Adipocyte (in vitro differentiated cells): ENCODE data around the gene TMEM61.
"Not testable (repeated sequence)": the region's sequence is repeated elsewhere in the genome, so short reads cannot be mapped to it uniquely, and the experiment has no call there.

Experiments
- DNase-seq: peaks from one replicate; pipeline ENCODE4 v3.0.0-alpha.2; 2015; ENCODE audit warnings: low read depth
- H3K27me3 ChIP-seq: replicated peaks from 2 replicates; pipeline ENCODE4 v1.7.0; 2013; ENCODE audit warnings: mild to moderate bottlenecking, low read length, moderate library complexity; ENCODE audit not compliant: control insufficient read depth, insufficient read depth
- H3K36me3 ChIP-seq: 2 replicates; pipeline ENCODE4 v1.7.0; 2013; ENCODE audit warnings: low read length, mild to moderate bottlenecking, moderate library complexity; ENCODE audit not compliant: control insufficient read depth, insufficient read depth, severe bottlenecking
- H3K4me1 ChIP-seq: 2 replicates; pipeline ENCODE4 v1.7.0; 2013; ENCODE audit warnings: mild to moderate bottlenecking, low read length, moderate library complexity; ENCODE audit not compliant: control insufficient read depth, insufficient read depth
- H3K4me3 ChIP-seq: 2 replicates; pipeline ENCODE4 v1.7.0; 2013; ENCODE audit warnings: mild to moderate bottlenecking, low read length, moderate library complexity
- H3K9ac ChIP-seq: 2 replicates; pipeline ENCODE4 v1.7.0; 2013; ENCODE audit warnings: mild to moderate bottlenecking, low read length, moderate library complexity
- H3K9me3 ChIP-seq: 2 replicates; pipeline ENCODE4 v1.7.0; 2013; ENCODE audit warnings: mild to moderate bottlenecking, low read length, moderate library complexity; ENCODE audit not compliant: control insufficient read depth

TMEM61 gene

GRCh38 chr1:54963829-54964228 is 16.6 kb upstream of the TMEM61 start:
- H3K4me1 ChIP-seq, H3K27me3 ChIP-seq, H3K9me3 ChIP-seq, DNase-seq, H3K4me3 ChIP-seq, H3K9ac ChIP-seq, H3K36me3 ChIP-seq: not testable (repeated sequence)

DNA sequence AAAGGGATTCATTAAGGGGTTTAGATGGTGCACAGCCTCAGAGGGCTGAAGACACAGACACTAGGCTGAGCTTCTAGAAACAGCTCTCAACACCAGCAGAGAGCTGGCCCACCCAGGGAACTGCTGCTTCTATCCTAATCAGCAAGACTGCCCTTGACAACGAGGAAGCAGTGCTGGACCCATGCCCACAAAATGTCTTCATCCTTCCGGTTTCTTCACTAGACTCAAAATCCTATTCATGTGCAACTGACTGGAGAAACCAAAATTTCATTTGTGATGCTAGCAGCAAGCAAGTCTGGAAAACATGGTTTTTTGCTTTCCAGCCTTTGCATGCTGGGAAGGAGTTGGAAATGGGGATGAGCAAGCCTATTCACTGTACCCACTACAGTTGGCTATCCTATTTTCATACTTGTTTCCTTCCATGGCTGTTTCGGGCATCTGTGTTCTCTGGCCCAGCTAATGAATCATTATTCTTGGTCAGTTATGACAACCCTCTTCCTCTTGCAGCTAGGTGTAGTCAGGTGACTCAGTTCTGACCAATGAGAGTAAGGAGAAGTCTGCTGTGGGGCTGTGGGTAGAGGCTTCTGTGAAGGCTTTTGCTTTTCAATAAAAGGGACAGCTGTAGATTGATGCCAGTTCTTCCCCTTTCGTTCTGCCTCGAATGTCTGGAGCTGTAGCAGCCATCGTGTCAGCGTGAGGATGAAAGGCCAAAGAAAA is 14.6 kb upstream of the TMEM61 start:
- Histone ChIP-seq H3K9me3 (no peaks in the 10 kb centered on the region), H3K4me1 (peaks cover 8% of the 10 kb centered on the region), H3K4me3 (no peak overlapping the region), H3K9ac (peak overlapping the region; percentile 10), H3K36me3 (no peaks in the 10 kb centered on the region), H3K27me3 (no peaks in the 10 kb centered on the region)
- DNase-seq: peak; percentile 34

GRCh38 chr1:54967372-54967771 is 13.1 kb upstream of the TMEM61 start:
- no peak for DNase-seq
- Histone ChIP-seq H3K4me1 (peaks cover 8% of the 10 kb centered on the region), H3K9me3 (no peaks in the 10 kb centered on the region), H3K36me3 (no peaks in the 10 kb centered on the region), H3K9ac (no peak overlapping the region), H3K4me3 (no peak overlapping the region), H3K27me3 (no peaks in the 10 kb centered on the region)

DNA sequence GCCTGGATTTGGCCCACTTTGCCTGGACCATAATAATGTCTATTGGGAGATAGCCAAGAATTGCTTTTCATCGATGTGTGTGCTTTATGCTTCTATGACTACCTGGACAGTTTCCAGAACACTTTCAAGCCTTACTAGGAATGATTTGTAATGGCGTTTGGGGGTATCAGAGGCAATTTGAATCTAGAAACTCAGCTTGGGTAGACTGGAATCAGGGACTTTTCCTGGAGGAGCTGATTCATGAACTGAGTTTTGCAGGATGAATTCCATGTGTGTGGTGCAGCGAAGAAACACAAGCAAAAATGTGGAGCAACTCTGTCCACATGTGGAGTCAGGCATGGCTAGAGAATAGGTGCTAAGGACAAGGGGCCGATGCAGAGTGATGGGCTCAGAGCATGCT is 11.9 kb upstream of the TMEM61 start:
- Histone ChIP-seq H3K9me3 (no peaks in the 10 kb centered on the region), H3K4me1 (peaks cover 17% of the 10 kb centered on the region)

GRCh38 chr1:54969879-54970278 is 10.5 kb upstream of the TMEM61 start:
- no peaks in the 10 kb centered on the region for H3K9me3 ChIP-seq
- no peak for DNase-seq
- no peaks in the 10 kb centered on the region for H3K36me3 ChIP-seq

More for the DNA sequence above, 11.9 kb upstream of the TMEM61 start:
- no peak overlapping the region for H3K4me3 ChIP-seq
- H3K9ac ChIP-seq: no peak overlapping the region
- H3K36me3 ChIP-seq: no peaks in the 10 kb centered on the region
- no peaks in the 10 kb centered on the region for H3K27me3 ChIP-seq
- no peak for DNase-seq

DNA sequence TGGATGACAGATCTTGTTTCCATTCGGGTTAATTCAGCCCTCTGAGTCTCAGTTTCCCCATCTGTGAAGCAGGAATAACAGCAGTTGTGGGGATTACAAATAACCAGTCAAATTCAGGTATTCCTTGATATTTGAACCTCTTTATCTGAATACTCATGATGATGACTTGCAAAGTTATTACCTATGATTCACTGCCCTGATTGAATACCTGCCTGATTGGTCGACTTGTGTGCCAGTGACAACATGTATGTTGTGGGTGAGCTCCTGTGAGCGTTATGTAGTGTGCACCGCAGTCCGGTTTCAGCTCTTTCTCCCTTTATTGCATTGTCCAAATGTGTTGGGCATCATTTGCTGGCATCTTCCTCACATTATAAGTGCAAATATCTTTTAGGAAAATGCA is 9.5 kb upstream of the TMEM61 start:
- no peak for DNase-seq
- Histone ChIP-seq H3K4me1 (peaks cover 15% of the 10 kb centered on the region), H3K27me3 (no peaks in the 10 kb centered on the region), H3K9ac (no peak overlapping the region), H3K4me3 (no peak overlapping the region), H3K36me3 (no peaks in the 10 kb centered on the region), H3K9me3 (no peaks in the 10 kb centered on the region)

More at GRCh38 chr1:54969879-54970278, 10.5 kb upstream of the TMEM61 start:
- no peak overlapping the region for H3K9ac ChIP-seq
- H3K27me3 ChIP-seq: no peaks in the 10 kb centered on the region
- peaks cover 21% of the 10 kb centered on the region for H3K4me1 ChIP-seq
- no peak overlapping the region for H3K4me3 ChIP-seq

- no peak for DNase-seq
- Histone ChIP-seq H3K4me3 (no peak overlapping the region), H3K36me3 (no peaks in the 10 kb centered on the region), H3K27me3 (no peaks in the 10 kb centered on the region), H3K4me1 (peaks cover 13% of the 10 kb centered on the region), H3K9ac (no peak overlapping the region), H3K9me3 (no peaks in the 10 kb centered on the region)
These were observed 9.1 kb upstream of the TMEM61 start for GRCh38 chr1:54971317-54971791.

- Histone ChIP-seq H3K9me3 (no peaks in the 10 kb centered on the region), H3K4me1 (peaks cover 13% of the 10 kb centered on the region), H3K9ac (no peak overlapping the region), H3K4me3 (no peak overlapping the region), H3K36me3 (no peaks in the 10 kb centered on the region), H3K27me3 (no peaks in the 10 kb centered on the region)
- DNase-seq: no peak
These were observed 8.0 kb upstream of the TMEM61 start for GRCh38 chr1:54972436-54972835.

- Histone ChIP-seq H3K27me3 (peaks cover 4% of the 10 kb centered on the region), H3K36me3 (no peaks in the 10 kb centered on the region), H3K4me1 (peaks cover 13% of the 10 kb centered on the region), H3K9ac (peak overlapping the region; percentile 18), H3K4me3 (no peak overlapping the region), H3K9me3 (no peaks in the 10 kb centered on the region)
- DNase-seq: peak; percentile 83
These were observed 7.1 kb upstream of the TMEM61 start for GRCh38 chr1:54973205-54973921.

DNA sequence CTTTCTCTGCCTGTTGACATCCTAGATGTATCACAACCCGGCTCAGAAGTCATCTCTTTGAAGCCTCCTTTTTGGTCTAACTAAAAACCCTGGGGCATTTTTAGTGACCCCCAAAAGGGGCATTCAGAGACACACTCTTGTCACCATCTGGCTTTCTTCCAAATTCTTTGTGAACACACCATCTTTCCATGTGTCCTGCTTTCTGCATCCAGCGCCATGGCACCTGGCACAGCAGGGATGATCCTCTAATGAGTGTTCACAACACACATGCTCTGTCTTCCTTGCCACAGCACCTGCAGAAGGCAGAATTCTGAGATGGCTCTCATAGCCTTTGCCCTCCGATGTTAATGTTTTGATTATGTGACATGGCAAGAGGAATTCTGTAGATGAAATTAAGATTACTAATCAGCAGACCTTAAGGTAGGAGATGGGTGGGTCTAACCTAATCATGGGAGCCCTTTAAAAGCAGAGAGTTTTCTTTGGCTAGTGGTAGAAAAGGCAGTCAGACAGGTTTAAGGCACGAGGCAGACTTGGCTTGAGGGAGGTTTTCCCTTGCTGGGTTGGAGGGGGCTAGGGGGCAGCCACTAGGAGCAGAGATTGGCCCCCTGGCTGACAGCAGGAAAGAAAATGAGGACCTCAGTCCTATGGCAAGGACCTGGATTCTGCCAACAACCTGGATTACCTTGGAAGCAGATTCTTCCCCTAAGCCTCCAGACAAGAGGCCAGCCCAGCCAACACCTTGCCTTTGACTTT is 4.9 kb upstream of the TMEM61 start:
- DNase-seq: no peak
- Histone ChIP-seq H3K27me3 (peaks cover 9% of the 10 kb centered on the region), H3K9me3 (no peaks in the 10 kb centered on the region), H3K36me3 (no peaks in the 10 kb centered on the region), H3K4me3 (no peak overlapping the region), H3K9ac (no peak overlapping the region), H3K4me1 (peaks cover 13% of the 10 kb centered on the region)

DNA sequence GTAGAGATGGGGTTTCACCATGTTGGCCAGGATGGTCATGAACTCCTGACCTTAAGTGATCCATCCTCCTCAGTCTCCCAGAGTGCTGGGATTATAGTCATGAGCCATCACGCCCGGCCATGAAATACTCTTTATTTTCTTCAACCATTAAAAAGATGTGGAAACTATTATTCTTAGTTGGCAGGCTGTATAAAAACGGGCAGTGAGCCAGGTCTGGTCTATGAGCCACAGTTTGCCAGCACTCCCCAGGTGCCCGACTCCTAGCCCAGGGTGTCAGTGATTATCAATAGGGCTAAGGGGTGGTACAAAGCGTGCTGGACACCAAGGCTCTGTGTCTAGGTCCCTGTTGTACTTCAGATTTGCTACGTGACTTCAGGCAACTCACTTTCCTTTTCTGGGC is 3.7 kb upstream of the TMEM61 start:
- H3K27me3 ChIP-seq: peaks cover 9% of the 10 kb centered on the region

More for the DNA sequence above, 3.7 kb upstream of the TMEM61 start:
- Histone ChIP-seq H3K4me3 (no peak overlapping the region), H3K9me3 (no peaks in the 10 kb centered on the region), H3K36me3 (no peaks in the 10 kb centered on the region), H3K9ac (no peak overlapping the region), H3K4me1 (peaks cover 13% of the 10 kb centered on the region)
- no peak for DNase-seq
